Measurements from ENCODE around the gene GLRA1. TPM values are rescaled to one million over a fixed set of nuclear protein-coding genes. Genes with fewer than 3 reads are reported as not detected.

The GLRA1 gene
- total RNA-seq, 1 experiment from 2014 or later = not detected

DNA sequence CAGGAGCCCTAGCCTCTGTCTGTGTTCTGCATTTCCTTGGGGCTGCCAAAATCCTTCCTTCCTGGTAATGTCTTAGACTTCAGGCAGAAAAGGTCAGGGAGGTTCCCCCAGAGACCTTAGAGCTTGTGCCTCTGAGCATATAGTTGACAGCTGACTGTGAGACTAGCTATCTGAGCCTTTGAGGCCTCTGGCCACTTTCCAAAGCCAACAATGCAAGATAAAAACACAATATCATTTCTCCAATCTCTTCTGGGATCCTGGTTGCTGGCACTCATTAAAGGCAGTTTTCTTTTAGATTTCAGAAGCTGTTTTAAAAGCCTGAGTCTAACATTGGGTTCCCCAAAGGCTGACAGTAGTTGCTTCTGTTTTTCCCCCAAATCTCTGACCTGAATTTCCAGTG lies 13.2 kb upstream of the GLRA1 start:
- Histone ChIP-seq H2AFZ (ENCODE audit: low read length) (no peak overlapping the region), H3K27me3 (ENCODE audit: low read length) (peaks cover 11% of the 10 kb centered on the region), H3F3A (ENCODE audit: low read length, unreplicated experiment) (no peaks in the 10 kb centered on the region), H3K9me2 (replicated peaks; ENCODE audit: low read length) (no peaks in the 10 kb centered on the region), H4K20me1 (ENCODE audit: low read length) (no peaks in the 10 kb centered on the region), H3K4me2 (ENCODE audit: low read length) (no peak overlapping the region), H3K27ac (ENCODE audit: low read length) (no peak overlapping the region), H3K9me3 (ENCODE audit: low read length) (no peaks in the 10 kb centered on the region), H3K4me1 (ENCODE audit: insufficient read depth, low read length) (no peaks in the 10 kb centered on the region), H3K9ac (ENCODE audit: low read length) (no peak overlapping the region), H3K79me2 (ENCODE audit: low read length) (no peaks in the 10 kb centered on the region), H3K36me3 (ENCODE audit: low read depth, low read length) (no peaks in the 10 kb centered on the region), H3K4me3 (ENCODE audit: low read length) (no peak overlapping the region)
- CTCF ChIA-PET = no interaction called here
- TF ChIP-seq CTCF (conservative IDR thresholded peaks at IDR 0.05; ENCODE audit: low read depth, low read length) (no peak), EZH2phosphoT487 (IDR thresholded peaks at IDR 0.05; ENCODE audit: borderline replicate concordance, low read length) (no peak), EZH2 (IDR thresholded peaks at IDR 0.05; ENCODE audit: low read length, unreplicated experiment) (no peak)
- no TSS peak for BruUV-seq (replicated peaks)
- intact Hi-C loops (cut with micrococcal nuclease) = no loop called here
- ATAC-seq (no peak), DNase-seq (no peak)
- POLR2A ChIA-PET (ENCODE audit: unreplicated experiment) = no interaction called here

- Histone ChIP-seq H3K27me3 (ENCODE audit: low read length) (no peaks in the 10 kb centered on the region), H3K79me2 (ENCODE audit: low read length) (no peaks in the 10 kb centered on the region), H4K20me1 (ENCODE audit: low read length) (no peaks in the 10 kb centered on the region), H3K27ac (ENCODE audit: low read length) (no peak overlapping the region), H2AFZ (ENCODE audit: low read length) (no peak overlapping the region), H3K9me2 (replicated peaks; ENCODE audit: low read length) (0 out of 2 replicates have a peak, but pooled peaks cover 2% of the 10 kb centered on the region), H3F3A (ENCODE audit: low read length, unreplicated experiment) (no peaks in the 10 kb centered on the region), H3K4me1 (ENCODE audit: insufficient read depth, low read length) (no peaks in the 10 kb centered on the region), H3K4me2 (ENCODE audit: low read length) (no peak overlapping the region), H3K9me3 (ENCODE audit: low read length) (peaks cover 17% of the 10 kb centered on the region; the same call in 1 of the 2 replicates), H3K4me3 (ENCODE audit: low read length) (no peak overlapping the region), H3K9ac (ENCODE audit: low read length) (no peak overlapping the region), H3K36me3 (ENCODE audit: low read depth, low read length) (no peaks in the 10 kb centered on the region)
- no TSS peak for BruUV-seq (replicated peaks)
- ATAC-seq (no peak), DNase-seq (no peak)
- intact Hi-C loops (cut with micrococcal nuclease) = no loop called here
- TF ChIP-seq EZH2phosphoT487 (IDR thresholded peaks at IDR 0.05; ENCODE audit: borderline replicate concordance, low read length) = no peak
- no peak for TF ChIP-seq EZH2 (IDR thresholded peaks at IDR 0.05; ENCODE audit: low read length, unreplicated experiment)
- no peak for TF ChIP-seq CTCF (conservative IDR thresholded peaks at IDR 0.05; ENCODE audit: low read depth, low read length)
- ChIA-PET CTCF (no interaction called here), POLR2A (ENCODE audit: unreplicated experiment) (no interaction called here)
Observed at GRCh38 chr5:151935135-151935695, 10.6 kb upstream of the GLRA1 start.

DNA sequence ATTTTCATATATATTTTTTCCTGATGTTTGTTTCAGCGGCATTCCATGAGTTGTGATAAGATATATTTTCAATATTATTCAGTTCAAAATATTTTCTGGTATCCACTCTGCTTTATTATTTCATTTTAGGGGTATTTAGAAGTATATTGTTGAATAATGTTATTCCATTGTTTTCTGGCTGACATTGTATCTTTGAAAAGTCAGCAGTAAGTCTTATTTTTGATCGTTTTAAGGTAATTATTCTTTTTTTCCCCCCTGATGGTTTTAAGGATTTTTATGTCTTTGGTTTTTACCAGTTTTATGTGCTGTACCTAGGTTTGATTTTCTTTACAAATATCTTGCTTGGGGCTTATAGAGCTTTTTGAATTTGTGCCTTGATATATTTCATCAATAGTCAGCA lies 6.6 kb upstream of the GLRA1 start:
- Histone ChIP-seq H3K9ac (ENCODE audit: low read length) (no peak overlapping the region), H4K20me1 (ENCODE audit: low read length) (no peaks in the 10 kb centered on the region), H3K4me3 (ENCODE audit: low read length) (no peak overlapping the region), H3K27me3 (ENCODE audit: low read length) (no peaks in the 10 kb centered on the region), H3K9me2 (replicated peaks; ENCODE audit: low read length) (0 out of 2 replicates have a peak, but pooled peaks cover 2% of the 10 kb centered on the region), H3K4me2 (ENCODE audit: low read length) (no peak overlapping the region), H3K9me3 (ENCODE audit: low read length) (peaks cover 17% of the 10 kb centered on the region; the same call in 1 of the 2 replicates), H3F3A (ENCODE audit: low read length, unreplicated experiment) (no peaks in the 10 kb centered on the region), H3K36me3 (ENCODE audit: low read depth, low read length) (no peaks in the 10 kb centered on the region), H3K4me1 (ENCODE audit: insufficient read depth, low read length) (no peaks in the 10 kb centered on the region), H3K27ac (ENCODE audit: low read length) (no peak overlapping the region), H2AFZ (ENCODE audit: low read length) (no peak overlapping the region), H3K79me2 (ENCODE audit: low read length) (no peaks in the 10 kb centered on the region)
- BruUV-seq (replicated peaks) = no TSS peak
- intact Hi-C loops (cut with micrococcal nuclease) = no loop called here
- ATAC-seq = no peak
- ChIA-PET POLR2A (ENCODE audit: unreplicated experiment) (no interaction called here), CTCF (no interaction called here)
- no peak for DNase-seq
- TF ChIP-seq CTCF (conservative IDR thresholded peaks at IDR 0.05; ENCODE audit: low read depth, low read length) (no peak), EZH2phosphoT487 (IDR thresholded peaks at IDR 0.05; ENCODE audit: borderline replicate concordance, low read length) (no peak), EZH2 (IDR thresholded peaks at IDR 0.05; ENCODE audit: low read length, unreplicated experiment) (no peak)
